GM23338 (cell line): ENCODE results near the gene MAPKAPK2. TPM values are rescaled to one million over a fixed set of nuclear protein-coding genes. Genes with fewer than 3 reads are reported as not detected.

Experiments
- ATAC-seq: fragments of 200-7000 bp; cut with Tn5 transposase; 3 replicates; pipeline ENCODE4 v1.9.1; 2020
- DNase-seq: peaks from one replicate; pipeline ENCODE4 v3.0.0-alpha.2; 2015; ENCODE audit warnings: low spot score
- H2AFZ ChIP-seq: fragments of 200-600 bp; sonication (generic); 2 replicates; pipeline ENCODE4 v1.8.0; 2016; ENCODE audit warnings: antibody characterized with exemption, mild to moderate bottlenecking, moderate library complexity
- H3F3A ChIP-seq: fragments of 200-600 bp; sonication (generic); replicated peaks from 2 replicates; pipeline ENCODE4 v1.8.0; 2017; ENCODE audit warnings: antibody characterized with exemption, mixed run types, low read depth
- H3K27ac ChIP-seq: fragments of 200-600 bp; sonication (generic); 2 replicates; pipeline ENCODE4 v1.6.1; 2016; ENCODE audit warnings: low read depth
- H3K27me3 ChIP-seq: fragments of 200-600 bp; sonication (generic); 2 replicates; pipeline ENCODE4 v1.8.0; 2016; ENCODE audit warnings: mild to moderate bottlenecking, mixed run types, moderate library complexity; ENCODE audit not compliant: insufficient read depth
- H3K36me3 ChIP-seq: fragments of 200-600 bp; sonication (generic); 2 replicates; pipeline ENCODE4 v1.8.0; 2016; ENCODE audit warnings: mild to moderate bottlenecking; ENCODE audit not compliant: insufficient read depth
- H3K4me1 ChIP-seq: fragments of 200-600 bp; sonication (generic); 2 replicates; pipeline ENCODE4 v1.8.0; 2016; ENCODE audit warnings: mild to moderate bottlenecking, moderate library complexity; ENCODE audit not compliant: insufficient read depth
- H3K4me2 ChIP-seq: fragments of 200-600 bp; sonication (generic); 2 replicates; pipeline ENCODE4 v1.7.1; 2017; ENCODE audit warnings: mixed run types
- H3K4me3 ChIP-seq: fragments of 200-600 bp; sonication (generic); 2 replicates; pipeline ENCODE4 v1.6.1; 2016; ENCODE audit warnings: mixed run types
- H3K79me2 ChIP-seq: fragments of 200-600 bp; sonication (generic); replicated peaks from 2 replicates; pipeline ENCODE4 v1.8.0; 2017; ENCODE audit warnings: mild to moderate bottlenecking; ENCODE audit not compliant: insufficient read depth
- H3K9me2 ChIP-seq: fragments of 200-600 bp; sonication (generic); 2 replicates; pipeline ENCODE4 v1.8.0; 2017; ENCODE audit not compliant: insufficient read depth
- H4K20me1 ChIP-seq: fragments of 200-600 bp; sonication (generic); replicated peaks from 2 replicates; pipeline ENCODE4 v1.8.0; 2017; ENCODE audit warnings: mild to moderate bottlenecking; ENCODE audit not compliant: insufficient read depth
- H3K27ac Mint-ChIP-seq: 2 replicates; pipeline ENCODE4 v1.8.0; 2020; ENCODE audit warnings: inconsistent platforms, mild to moderate bottlenecking, moderate library complexity, mixed read lengths
- H3K27me3 Mint-ChIP-seq: 3 replicates; pipeline ENCODE4 v1.8.0; 2022; ENCODE audit warnings: low read depth, mild to moderate bottlenecking, moderate library complexity, mixed read lengths, inconsistent platforms; ENCODE audit not compliant: insufficient read depth, poor library complexity
- H3K36me3 Mint-ChIP-seq: 3 replicates; pipeline ENCODE4 v1.8.0; 2021; ENCODE audit warnings: low read depth, mild to moderate bottlenecking, inconsistent platforms, moderate library complexity, mixed read lengths
- H3K4me1 Mint-ChIP-seq: 3 replicates; pipeline ENCODE4 v1.8.0; 2020; ENCODE audit warnings: mild to moderate bottlenecking, inconsistent platforms, mixed read lengths
- H3K4me3 Mint-ChIP-seq: 3 replicates; pipeline ENCODE4 v1.8.0; 2021; ENCODE audit warnings: moderate library complexity, mild to moderate bottlenecking, inconsistent platforms, mixed read lengths
- H3K9me3 Mint-ChIP-seq: 3 replicates; pipeline ENCODE4 v1.8.0; 2020; ENCODE audit warnings: moderate library complexity, mild to moderate bottlenecking, inconsistent platforms, mixed read lengths
- CREB1 ChIP-seq: fragments of 250-450 bp; sonication (Bioruptor Pico); IDR thresholded peaks from 2 replicates; pipeline ENCODE4 v1.5.0; 2020; ENCODE audit warnings: low read depth, mild to moderate bottlenecking, moderate library complexity
- CTCF ChIP-seq, 2 experiments: fragments of 200-600 bp in 1 of 2; sonication (generic) in 1 of 2; conservative IDR thresholded peaks; 2 replicates each; pipeline versions ENCODE4 v1.5.1 to v1.6.1; 2016 to 2017; ENCODE audit warnings: antibody characterized with exemption in 2 of 2, low read depth in 2 of 2, mild to moderate bottlenecking in 2 of 2, moderate library complexity in 1 of 2
- ETS1 ChIP-seq: IDR thresholded peaks from 2 replicates; pipeline ENCODE4 v1.6.1; 2016; ENCODE audit warnings: antibody characterized with exemption
- EZH2 ChIP-seq: fragments of 200-600 bp; sonication (generic); IDR thresholded peaks from one replicate; pipeline ENCODE4 v1.8.0; 2017; ENCODE audit warnings: antibody characterized with exemption, mild to moderate bottlenecking, low read depth; ENCODE audit not compliant: unreplicated experiment
- REST ChIP-seq: IDR thresholded peaks from one replicate; pipeline ENCODE4 v1.6.1; 2018; ENCODE audit warnings: antibody characterized with exemption; ENCODE audit not compliant: unreplicated experiment
- STAT1 ChIP-seq: IDR thresholded peaks from one replicate; pipeline ENCODE4 v1.6.1; 2016; ENCODE audit warnings: antibody characterized with exemption; ENCODE audit not compliant: unreplicated experiment
- ZNF114 ChIP-seq: fragments of 250-450 bp; sonication (Bioruptor Pico); IDR thresholded peaks from 2 replicates; pipeline ENCODE4 v1.5.0; 2020; ENCODE audit warnings: mild to moderate bottlenecking, moderate library complexity
- ZNF331 ChIP-seq: fragments of 250-450 bp; sonication (Bioruptor Pico); IDR thresholded peaks from 2 replicates; pipeline ENCODE4 v1.5.0; 2020; ENCODE audit warnings: low read depth, mild to moderate bottlenecking, moderate library complexity
- ZNF462 ChIP-seq: fragments of 250-450 bp; sonication (Bioruptor Pico); IDR thresholded peaks from 2 replicates; pipeline ENCODE4 v1.5.0; 2020; ENCODE audit warnings: mild to moderate bottlenecking, moderate library complexity
- polyA plus RNA-seq: library from polyadenylated mRNA; unstranded; fragments of >200 nt; fragmentation: Nextera tagmentation; extraction: Ambion mirVana; gene quantifications from 2 replicates; pipeline ENCODE4 v1.2.1, GENCODE V29; 2016
- total RNA-seq: library from RNA; depleted of rRNA; stranded (reverse); fragments of >200 nt; shearing (Covaris generic); gene quantifications from 2 replicates; pipeline ENCODE4 v1.2.3, GENCODE V29; 2014

Gene MAPKAPK2
- total and polyA plus RNA-seq, 2 experiments from 2014 or later: 10.1 to 30.4 TPM

- Histone ChIP-seq H3K4me3 (no peak overlapping the region), H4K20me1 (peaks cover 66% of the 10 kb centered on the region), H3K9me2 (no peaks in the 10 kb centered on the region), H2AFZ (no peak overlapping the region), H3K4me2 (no peak overlapping the region), H3F3A (peaks cover 11% of the 10 kb centered on the region; the same call in 1 of the 2 replicates), H3K4me1 (peaks cover 51% of the 10 kb centered on the region), H3K36me3 (no peaks in the 10 kb centered on the region), H3K27ac (no peak overlapping the region), H3K27me3 (peaks cover 21% of the 10 kb centered on the region), H3K79me2 (peaks cover 81% of the 10 kb centered on the region)
- peaks cover 3% of the 10 kb centered on the region; the same call in 2 of the 3 replicates for H3K36me3 Mint-ChIP-seq
- DNase-seq: no peak
- peaks cover 26% of the 10 kb centered on the region for H3K27me3 Mint-ChIP-seq
- H3K9me3 Mint-ChIP-seq: no peaks in the 10 kb centered on the region
- H3K4me3 Mint-ChIP-seq: no peak overlapping the region
- no peak for ATAC-seq
- H3K4me1 Mint-ChIP-seq: peaks cover 79% of the 10 kb centered on the region
- no peak overlapping the region for H3K27ac Mint-ChIP-seq
- TF ChIP-seq EZH2 (no peak), CTCF (conservative IDR thresholded peaks at IDR 0.05; ENCODE audit: low read depth in 2 of 2) (no peak)
These were observed 5.8 kb downstream of the MAPKAPK2 start for GRCh38 chr1:206690516-206690915.

GRCh38 chr1:206691604-206692003, 6.9 kb downstream of the MAPKAPK2 start:
- peaks cover 9% of the 10 kb centered on the region; the same call in 1 of the 2 replicates for H3F3A ChIP-seq
- Mint-ChIP-seq H3K36me3 (no peaks in the 10 kb centered on the region; the same call in 1 of the 3 replicates), H3K9me3 (no peaks in the 10 kb centered on the region), H3K4me3 (no peak overlapping the region), H3K27ac (no peak overlapping the region), H3K4me1 (peaks cover 74% of the 10 kb centered on the region), H3K27me3 (peaks cover 17% of the 10 kb centered on the region)
- no peak overlapping the region for H2AFZ ChIP-seq
- H3K36me3 ChIP-seq: no peaks in the 10 kb centered on the region
- H3K9me2 ChIP-seq: no peaks in the 10 kb centered on the region
- peaks cover 46% of the 10 kb centered on the region for H3K4me1 ChIP-seq
- H3K27me3 ChIP-seq: peaks cover 11% of the 10 kb centered on the region
- ATAC-seq (no peak), DNase-seq (no peak)
- no peak overlapping the region for H3K4me3 ChIP-seq
- H4K20me1 ChIP-seq: peaks cover 63% of the 10 kb centered on the region
- H3K27ac ChIP-seq: no peak overlapping the region
- peaks cover 83% of the 10 kb centered on the region for H3K79me2 ChIP-seq
- no peak overlapping the region for H3K4me2 ChIP-seq
- TF ChIP-seq ZNF331 (CRISPR knock-in tag) (no peak), CREB1 (CRISPR knock-in tag) (no peak), ZNF114 (CRISPR knock-in tag) (no peak), ETS1 (no peak), STAT1 (no peak), REST (no peak), EZH2 (no peak), ZNF462 (CRISPR knock-in tag) (no peak)
